Endodermal cell (in vitro differentiated cells): ENCODE measurements around the gene OPN3. TPM values are rescaled to one million over a fixed set of nuclear protein-coding genes. Genes with fewer than 3 reads are reported as not detected.

Experiments
- DNase-seq: peaks from one replicate; pipeline ENCODE4 v3.0.0-alpha.2; 2017
- H3K27ac ChIP-seq: 2 replicates; pipeline ENCODE4 v1.5.1; 2013; ENCODE audit warnings: mild to moderate bottlenecking, low read depth, low read length, moderate library complexity
- H3K27me3 ChIP-seq: 2 replicates; pipeline ENCODE4 v1.6.1; 2013; ENCODE audit warnings: mild to moderate bottlenecking, low read length, moderate library complexity; ENCODE audit not compliant: insufficient read depth, control insufficient read depth, poor library complexity, severe bottlenecking
- H3K36me3 ChIP-seq: 2 replicates; pipeline ENCODE4 v1.7.0; 2013; ENCODE audit warnings: mild to moderate bottlenecking, low read length, moderate library complexity; ENCODE audit not compliant: control insufficient read depth, insufficient read depth
- H3K4me1 ChIP-seq: one replicate; pipeline ENCODE4 v1.7.0; 2013; ENCODE audit warnings: low read length; ENCODE audit not compliant: control insufficient read depth, insufficient read depth
- H3K4me3 ChIP-seq: 2 replicates; pipeline ENCODE4 v1.5.1; 2013; ENCODE audit warnings: mild to moderate bottlenecking, low read length, moderate library complexity
- H3K9ac ChIP-seq: 2 replicates; pipeline ENCODE4 v1.6.1; 2013; ENCODE audit warnings: mild to moderate bottlenecking, low read length, moderate library complexity; ENCODE audit not compliant: poor library complexity, severe bottlenecking; ENCODE audit errors: extremely low read depth
- H3K9me3 ChIP-seq: 2 replicates; pipeline ENCODE4 v1.6.1; 2013; ENCODE audit warnings: mild to moderate bottlenecking, low read length, moderate library complexity; ENCODE audit not compliant: control insufficient read depth
- H3K27ac Mint-ChIP-seq: 2 replicates; pipeline ENCODE4 v1.8.0; 2020; ENCODE audit warnings: mixed read lengths
- H3K27me3 Mint-ChIP-seq: 2 replicates; pipeline ENCODE4 v1.8.0; 2021; ENCODE audit warnings: mild to moderate bottlenecking, mixed read lengths; ENCODE audit not compliant: insufficient read depth
- H3K36me3 Mint-ChIP-seq: 2 replicates; pipeline ENCODE4 v1.8.0; 2020; ENCODE audit warnings: low read depth, mixed read lengths
- H3K4me1 Mint-ChIP-seq: 2 replicates; pipeline ENCODE4 v1.8.0; 2020; ENCODE audit warnings: mixed read lengths
- H3K4me3 Mint-ChIP-seq: 2 replicates; pipeline ENCODE4 v1.8.0; 2020; ENCODE audit warnings: mild to moderate bottlenecking, moderate library complexity, mixed read lengths
- H3K9me3 Mint-ChIP-seq: 2 replicates; pipeline ENCODE4 v1.8.0; 2020; ENCODE audit warnings: mild to moderate bottlenecking, mixed read lengths
- WGBS, 2 experiments: methylation state at CpG; one replicate each; pipeline versions ENCODE4 v1.1.5 to v1.1.7; 2013; ENCODE audit warnings: missing lambda C conversion rate in 2 of 2, mixed read lengths in 1 of 2; ENCODE audit not compliant: insufficient coverage in 1 of 2, insufficient read length in 1 of 2; 5-methylcytosine and 5-hydroxymethylcytosine counted together
- total RNA-seq, 2 donors: library from RNA; stranded (reverse); fragmentation: NEBNext Ultra II Directional in 1 of 2; extraction: Animal tissue kit (Norgen Biotek cat#: 25700) in 1 of 2; gene quantifications; 2 replicates in 1 of 2; 3 replicates in 1 of 2; pipeline ENCODE4 v1.2.1, GENCODE V29; 2021
- TF ChIP-seq, protein P1 (sequence below): fragments of 200-600 bp; sonication (generic); conservative IDR thresholded peaks from 2 replicates; pipeline ENCODE4 v1.5.0; 2021; ENCODE audit warnings: antibody characterized with exemption, mild to moderate bottlenecking

OPN3 gene
- total RNA-seq, 2 donors from 2014 or later = 9.0 to 22.5 TPM

- peaks cover 18% of the 10 kb centered on the region for H3K4me1 Mint-ChIP-seq
- peak overlapping the region; percentile 6 for H3K9ac ChIP-seq
- TF ChIP-seq, protein P1, sequence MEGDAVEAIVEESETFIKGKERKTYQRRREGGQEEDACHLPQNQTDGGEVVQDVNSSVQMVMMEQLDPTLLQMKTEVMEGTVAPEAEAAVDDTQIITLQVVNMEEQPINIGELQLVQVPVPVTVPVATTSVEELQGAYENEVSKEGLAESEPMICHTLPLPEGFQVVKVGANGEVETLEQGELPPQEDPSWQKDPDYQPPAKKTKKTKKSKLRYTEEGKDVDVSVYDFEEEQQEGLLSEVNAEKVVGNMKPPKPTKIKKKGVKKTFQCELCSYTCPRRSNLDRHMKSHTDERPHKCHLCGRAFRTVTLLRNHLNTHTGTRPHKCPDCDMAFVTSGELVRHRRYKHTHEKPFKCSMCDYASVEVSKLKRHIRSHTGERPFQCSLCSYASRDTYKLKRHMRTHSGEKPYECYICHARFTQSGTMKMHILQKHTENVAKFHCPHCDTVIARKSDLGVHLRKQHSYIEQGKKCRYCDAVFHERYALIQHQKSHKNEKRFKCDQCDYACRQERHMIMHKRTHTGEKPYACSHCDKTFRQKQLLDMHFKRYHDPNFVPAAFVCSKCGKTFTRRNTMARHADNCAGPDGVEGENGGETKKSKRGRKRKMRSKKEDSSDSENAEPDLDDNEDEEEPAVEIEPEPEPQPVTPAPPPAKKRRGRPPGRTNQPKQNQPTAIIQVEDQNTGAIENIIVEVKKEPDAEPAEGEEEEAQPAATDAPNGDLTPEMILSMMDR = no peak
- peaks cover 21% of the 10 kb centered on the region for H3K36me3 Mint-ChIP-seq
- H3K27ac Mint-ChIP-seq = peak overlapping the region; percentile 75
- no peaks in the 10 kb centered on the region for H3K4me1 ChIP-seq
- H3K9me3 ChIP-seq = peaks cover 22% of the 10 kb centered on the region
- H3K27ac ChIP-seq = no peak overlapping the region
- peak overlapping the region; percentile 83 for H3K4me3 ChIP-seq
- no peak for DNase-seq
- H3K4me3 Mint-ChIP-seq = peak overlapping the region; percentile 72
- H3K27me3 ChIP-seq = peaks cover 54% of the 10 kb centered on the region
- H3K9me3 Mint-ChIP-seq = peaks cover 22% of the 10 kb centered on the region
- WGBS, 2 experiments = 14 to 17% methylated on average over 6 to 11 of the region's 11 CpGs
- no peaks in the 10 kb centered on the region for H3K36me3 ChIP-seq
- peaks cover 47% of the 10 kb centered on the region for H3K27me3 Mint-ChIP-seq
Measured at GRCh38 chr1:241638909-241639622, 1.1 kb downstream of the OPN3 start.

DNA sequence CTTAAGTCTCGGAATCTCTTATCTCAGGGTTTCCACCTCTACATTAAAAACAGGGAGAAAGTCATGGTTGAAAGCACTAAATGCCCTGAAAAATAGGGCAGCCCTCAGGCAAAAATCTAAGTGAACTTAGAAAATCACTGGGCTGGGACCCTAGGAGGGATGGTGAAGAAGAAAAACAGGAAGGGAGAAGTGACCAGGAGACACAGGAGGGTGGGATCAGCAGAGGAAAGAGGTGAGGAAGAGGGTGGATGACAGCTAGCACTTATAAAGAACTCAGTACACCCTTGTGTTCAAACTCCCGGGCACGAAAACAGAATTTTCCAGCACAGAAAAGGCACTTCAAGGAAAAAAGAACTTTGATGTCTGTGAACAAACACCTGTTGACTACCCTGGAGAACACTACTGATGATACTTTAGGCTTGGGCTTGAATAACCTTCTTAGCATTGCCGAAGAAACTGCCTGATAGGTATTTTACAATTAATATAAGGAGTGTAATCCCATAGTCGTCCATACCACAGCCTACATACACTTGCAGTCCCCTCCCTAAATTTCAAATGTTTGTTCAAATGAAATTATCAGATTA, 2.0 kb downstream of the OPN3 start:
- Mint-ChIP-seq H3K27ac (no peak overlapping the region), H3K4me3 (peak overlapping the region; percentile 72), H3K27me3 (peaks cover 54% of the 10 kb centered on the region), H3K4me1 (peaks cover 18% of the 10 kb centered on the region), H3K36me3 (peaks cover 25% of the 10 kb centered on the region), H3K9me3 (peaks cover 18% of the 10 kb centered on the region)
- DNase-seq = no peak
- TF ChIP-seq, protein P1 = no peak
- no peaks in the 10 kb centered on the region for H3K4me1 ChIP-seq
- no peaks in the 10 kb centered on the region for H3K36me3 ChIP-seq
- peaks cover 18% of the 10 kb centered on the region for H3K9me3 ChIP-seq
- WGBS, 2 experiments = 78 to 83% methylated on average over 2 to 5 of the region's 5 CpGs
- peak overlapping the region; percentile 83 for H3K4me3 ChIP-seq
- no peak overlapping the region for H3K9ac ChIP-seq
- H3K27ac ChIP-seq = no peak overlapping the region
- H3K27me3 ChIP-seq = peaks cover 62% of the 10 kb centered on the region

GRCh38 chr1:241637604-241638003, 2.6 kb downstream of the OPN3 start:
- no peak overlapping the region for H3K27ac ChIP-seq
- no peak overlapping the region for H3K9ac ChIP-seq
- H3K4me1 ChIP-seq = no peaks in the 10 kb centered on the region
- TF ChIP-seq, protein P1 = no peak
- H3K9me3 ChIP-seq = peaks cover 16% of the 10 kb centered on the region
- Mint-ChIP-seq H3K27ac (no peak overlapping the region), H3K4me3 (peak overlapping the region; percentile 72), H3K9me3 (peaks cover 16% of the 10 kb centered on the region), H3K36me3 (peaks cover 25% of the 10 kb centered on the region), H3K27me3 (peaks cover 56% of the 10 kb centered on the region), H3K4me1 (peaks cover 18% of the 10 kb centered on the region)
- peak overlapping the region; percentile 83 for H3K4me3 ChIP-seq
- H3K36me3 ChIP-seq = no peaks in the 10 kb centered on the region
- 59 to 71% methylated on average over 4 of the region's 4 CpGs for WGBS, 2 experiments
- DNase-seq = no peak
- H3K27me3 ChIP-seq = peaks cover 68% of the 10 kb centered on the region
